Aorta (tissue), 5 donors: ENCODE data around the gene ABTB2. TPM values are rescaled to one million over a fixed set of nuclear protein-coding genes. Genes with fewer than 3 reads are reported as not detected.

Experiments used
- ATAC-seq: fragments of 200-7000 bp; cut with Tn5 transposase; one replicate; pipeline ENCODE4 v1.9.1; 2022; ENCODE audit warnings: moderate library complexity; ENCODE audit not compliant: low FRiP score
- DNase-seq, 2 donors: peaks; one replicate each; pipeline ENCODE4 v3.0.0-alpha.2; 2020
- H3K27ac ChIP-seq, 2 donors: one replicate each; pipeline ENCODE4 v1.5.1; 2013; ENCODE audit warnings: low read length in 2 of 2, mild to moderate bottlenecking in 2 of 2, moderate library complexity in 2 of 2, control low read depth in 1 of 2, inconsistent platforms in 1 of 2, low read depth in 1 of 2
- H3K27me3 ChIP-seq, 2 donors: one replicate each; pipeline ENCODE4 v1.6.1; 2013; ENCODE audit warnings: control low read depth in 1 of 2, low read length in 1 of 2, mild to moderate bottlenecking in 1 of 2, moderate library complexity in 1 of 2; ENCODE audit not compliant: insufficient read depth in 2 of 2, control insufficient read depth in 1 of 2
- H3K36me3 ChIP-seq, 2 donors: one replicate each; pipeline ENCODE4 v1.6.1; 2013; ENCODE audit warnings: control low read depth in 1 of 2, low read length in 1 of 2, mild to moderate bottlenecking in 1 of 2; ENCODE audit not compliant: insufficient read depth in 2 of 2, control insufficient read depth in 1 of 2
- H3K4me1 ChIP-seq, 2 donors: one replicate each; pipeline ENCODE4 v1.6.1; 2013; ENCODE audit warnings: low read length in 2 of 2, control low read depth in 1 of 2, mild to moderate bottlenecking in 1 of 2, moderate library complexity in 1 of 2; ENCODE audit not compliant: insufficient read depth in 2 of 2, control insufficient read depth in 1 of 2
- H3K4me3 ChIP-seq, 2 donors: one replicate each; pipeline ENCODE4 v1.5.1; 2013; ENCODE audit warnings: low read length in 2 of 2, control low read depth in 1 of 2, mild to moderate bottlenecking in 1 of 2
- H3K9me3 ChIP-seq: one replicate; pipeline ENCODE4 v1.6.1; 2013; ENCODE audit warnings: mild to moderate bottlenecking, low read length; ENCODE audit not compliant: control insufficient read depth
- WGBS, 2 donors: extraction: QIAGEN DNeasy Blood & Tissue Kit; methylation state at CpG; one replicate each; pipeline ENCODE4 v1.1.7; 2013; 5-methylcytosine and 5-hydroxymethylcytosine counted together
- intact Hi-C, 2 donors: fragments of 100-400 bp; cut with DNase I; formaldehyde crosslinking; loops; one replicate each; pipeline versions ENCODE4 v1.14.2 to v1.15.0; 2022
- polyA plus RNA-seq, 2 donors: library from polyadenylated mRNA; stranded (reverse); fragments of 200-250 nt; gene quantifications; one replicate each; pipeline ENCODE4 v1.2.3, GENCODE V29; 2013
- total RNA-seq, 2 donors: library from RNA; stranded (reverse); fragmentation: NEBNext Ultra II Directional; extraction: Animal tissue kit (Norgen Biotek cat#: 25700); gene quantifications; one replicate each; pipeline ENCODE4 v1.2.1, GENCODE V29; 2021
- donor health status: healthy with polysubstance abuse.
- donor health status: Bipolar disorder and iron deficiency.
- donor health status: DM: no; HTN: no; CAD: no.
- donor health status: DM: no; HTN: no; CAD: no.
- donor health status: DM: yes; HTN: yes; CAD: no.

ABTB2 gene
- total and polyA plus RNA-seq, 4 donors: 2.9 to 11.4 (median 6.9) TPM

- WGBS, 2 donors: 89 to 93% methylated on average over 4 of the region's 4 CpGs
- no peak overlapping the region for H3K4me3 ChIP-seq
- no peak overlapping the region for H3K27ac ChIP-seq
- no peaks in the 10 kb centered on the region for H3K36me3 ChIP-seq
- peaks cover 0 to 4% of the 10 kb centered on the region in 2 donors for H3K4me1 ChIP-seq
- DNase-seq: no peak
- intact Hi-C loops: no loop called here
- ATAC-seq: no peak
- H3K9me3 ChIP-seq: no peaks in the 10 kb centered on the region
- no peaks in the 10 kb centered on the region for H3K27me3 ChIP-seq
Observed at GRCh38 chr11:34303028-34303570, 54.7 kb downstream of the ABTB2 start.

GRCh38 chr11:34302046-34302921, 55.5 kb downstream of the ABTB2 start:
- Histone ChIP-seq H3K27me3 (no peaks in the 10 kb centered on the region), H3K9me3 (no peaks in the 10 kb centered on the region), H3K4me3 (no peak overlapping the region), H3K36me3 (no peaks in the 10 kb centered on the region), H3K27ac (peak overlapping the region in 1 of 2 donors; percentile 42), H3K4me1 (peaks cover 0 to 2% of the 10 kb centered on the region in 2 donors)
- intact Hi-C loops: no loop called here
- DNase-seq (no peak), ATAC-seq (no peak)
- 83 to 84% methylated on average over 4 of the region's 4 CpGs for WGBS, 2 donors

- Histone ChIP-seq H3K4me1 (no peaks in the 10 kb centered on the region), H3K4me3 (no peak overlapping the region), H3K27ac (no peak overlapping the region), H3K36me3 (peaks cover 0 to 2% of the 10 kb centered on the region in 2 donors), H3K9me3 (no peaks in the 10 kb centered on the region), H3K27me3 (no peaks in the 10 kb centered on the region)
- DNase-seq (no peak), ATAC-seq (no peak)
- intact Hi-C loops: no loop called here
- 86 to 92% methylated on average over 3 of the region's 3 CpGs for WGBS, 2 donors
Observed at GRCh38 chr11:34300926-34301295, 56.9 kb downstream of the ABTB2 start.

- no peak overlapping the region for H3K4me3 ChIP-seq
- intact Hi-C loops: no loop called here
- ATAC-seq (no peak), DNase-seq (no peak)
- H3K36me3 ChIP-seq: peaks cover 0 to 2% of the 10 kb centered on the region in 2 donors
- H3K27me3 ChIP-seq: no peaks in the 10 kb centered on the region
- H3K9me3 ChIP-seq: no peaks in the 10 kb centered on the region
- WGBS, 2 donors: 95 to 96% methylated on average over 11 of the region's 11 CpGs
- H3K4me1 ChIP-seq: no peaks in the 10 kb centered on the region
- no peak overlapping the region for H3K27ac ChIP-seq
Observed at GRCh38 chr11:34300026-34300925, 57.5 kb downstream of the ABTB2 start.

- Histone ChIP-seq H3K27me3 (no peaks in the 10 kb centered on the region), H3K36me3 (peaks cover 0 to 2% of the 10 kb centered on the region in 2 donors), H3K9me3 (no peaks in the 10 kb centered on the region), H3K27ac (no peak overlapping the region), H3K4me3 (no peak overlapping the region), H3K4me1 (no peaks in the 10 kb centered on the region)
- 85 to 89% methylated on average over 11 of the region's 11 CpGs for WGBS, 2 donors
- no peak for ATAC-seq
- no peak for DNase-seq
- intact Hi-C loops: no loop called here
Observed at GRCh38 chr11:34299284-34299972, 58.4 kb downstream of the ABTB2 start.

- Histone ChIP-seq H3K27me3 (no peaks in the 10 kb centered on the region), H3K9me3 (no peaks in the 10 kb centered on the region), H3K4me1 (no peaks in the 10 kb centered on the region), H3K4me3 (no peak overlapping the region), H3K27ac (no peak overlapping the region), H3K36me3 (peaks cover 0 to 2% of the 10 kb centered on the region in 2 donors)
- intact Hi-C loops: no loop called here
- ATAC-seq (no peak), DNase-seq (no peak)
- 85 to 89% methylated on average over 2 of the region's 2 CpGs for WGBS, 2 donors
Observed at GRCh38 chr11:34298871-34299270, 58.9 kb downstream of the ABTB2 start.

- H3K27me3 ChIP-seq: no peaks in the 10 kb centered on the region
- no peak overlapping the region for H3K4me3 ChIP-seq
- peaks cover 0 to 2% of the 10 kb centered on the region in 2 donors for H3K36me3 ChIP-seq
- 88 to 92% methylated on average over 1 of the region's 1 CpG for WGBS, 2 donors
- no peaks in the 10 kb centered on the region for H3K9me3 ChIP-seq
- H3K27ac ChIP-seq: no peak overlapping the region
- intact Hi-C loops: no loop called here
- no peaks in the 10 kb centered on the region for H3K4me1 ChIP-seq
- no peak for ATAC-seq
- DNase-seq: no peak
Observed at GRCh38 chr11:34296412-34296811, 61.4 kb downstream of the ABTB2 start.

- WGBS, 2 donors: 48 to 50% methylated on average over 2 of the region's 2 CpGs
- DNase-seq: no peak
- H3K27me3 ChIP-seq: no peaks in the 10 kb centered on the region
Observed at GRCh38 chr11:34292546-34292945, 65.3 kb downstream of the ABTB2 start.

More at GRCh38 chr11:34292546-34292945, 65.3 kb downstream of the ABTB2 start:
- Histone ChIP-seq H3K9me3 (no peaks in the 10 kb centered on the region), H3K36me3 (peaks cover 0 to 2% of the 10 kb centered on the region in 2 donors), H3K27ac (no peak overlapping the region), H3K4me3 (no peak overlapping the region), H3K4me1 (no peaks in the 10 kb centered on the region)
- intact Hi-C loops: no loop called here
- no peak for ATAC-seq
